HEK293T (cell line): ENCODE measurements around the gene STAT1.
A peak's percentile ranks its signal among the peaks of the same experiment; 100 is the strongest.

ENCODE experiments used
- CTCF ChIA-PET: fragments of 350-600 bp; formaldehyde crosslinking; extraction: SDS; loops from one replicate; lab custom pipeline; 2021; ENCODE audit warnings: antibody characterized with exemption, inconsistent platforms; lab: Yijun Ruan, JAX
- POLR2A ChIA-PET: fragments of 350-600 bp; formaldehyde crosslinking; extraction: SDS; loops from one replicate; lab custom pipeline; 2020; ENCODE audit warnings: antibody characterized with exemption, inconsistent platforms; lab: Yijun Ruan, JAX
- DNase-seq: peaks from one replicate; pipeline ENCODE4 v3.0.0; 2012; ENCODE audit warnings: mixed read lengths; ENCODE audit errors: extremely low spot score
- ARNT ChIP-seq: fragments of 450-650 bp; IDR thresholded peaks from 2 replicates; pipeline ENCODE4 v1.6.1; 2017; ENCODE audit warnings: mild to moderate bottlenecking
- BHLHE40 ChIP-seq: fragments of 450-650 bp; IDR thresholded peaks from 2 replicates; pipeline ENCODE4 v1.6.1; 2016; ENCODE audit warnings: mild to moderate bottlenecking, moderate library complexity, borderline replicate concordance
- CTBP1 ChIP-seq: fragments of 450-650 bp; IDR thresholded peaks from 2 replicates; pipeline ENCODE4 v1.6.1; 2016; ENCODE audit warnings: borderline replicate concordance
- ELF4 ChIP-seq: fragments of 450-650 bp; IDR thresholded peaks from 2 replicates; pipeline ENCODE4 v1.6.1; 2017; ENCODE audit warnings: antibody characterized with exemption
- FOXA1 ChIP-seq: fragments of 450-650 bp; IDR thresholded peaks from 2 replicates; pipeline ENCODE4 v1.6.1; 2016; ENCODE audit warnings: mild to moderate bottlenecking
- FOXK2 ChIP-seq: fragments of 450-650 bp; IDR thresholded peaks from 2 replicates; pipeline ENCODE4 v1.6.1; 2016; ENCODE audit warnings: mild to moderate bottlenecking
- FOXM1 ChIP-seq: fragments of 450-650 bp; IDR thresholded peaks from 2 replicates; pipeline ENCODE4 v1.6.1; 2017; ENCODE audit warnings: mild to moderate bottlenecking, borderline replicate concordance
- HDGF ChIP-seq: fragments of 450-650 bp; IDR thresholded peaks from 2 replicates; pipeline ENCODE4 v1.6.1; 2017; ENCODE audit warnings: antibody characterized with exemption, borderline replicate concordance
- L3MBTL2 ChIP-seq: fragments of 450-650 bp; conservative IDR thresholded peaks from 2 replicates; pipeline ENCODE4 v1.6.1; 2016; ENCODE audit warnings: mild to moderate bottlenecking
- LEF1 ChIP-seq: fragments of 450-650 bp; IDR thresholded peaks from 2 replicates; pipeline ENCODE4 v1.6.1; 2017; ENCODE audit warnings: mild to moderate bottlenecking, borderline replicate concordance
- NFRKB ChIP-seq: fragments of 450-650 bp; IDR thresholded peaks from 2 replicates; pipeline ENCODE4 v1.6.1; 2016; ENCODE audit warnings: mild to moderate bottlenecking, moderate library complexity
- SP1 ChIP-seq: fragments of 450-650 bp; IDR thresholded peaks from 2 replicates; pipeline ENCODE4 v1.6.1; 2017
- SUZ12 ChIP-seq: fragments of 450-650 bp; IDR thresholded peaks from 2 replicates; pipeline ENCODE4 v1.6.1; 2016; ENCODE audit warnings: mild to moderate bottlenecking
- TARDBP ChIP-seq: fragments of 450-650 bp; IDR thresholded peaks from 2 replicates; pipeline ENCODE4 v1.6.1; 2016
- ZNF384 ChIP-seq: fragments of 450-650 bp; IDR thresholded peaks from 2 replicates; pipeline ENCODE4 v1.6.1; 2016
- TF ChIP-seq, protein P1 (sequence below): fragments of 450-650 bp; IDR thresholded peaks from 2 replicates; pipeline ENCODE4 v1.6.1; 2016

Gene STAT1

DNA sequence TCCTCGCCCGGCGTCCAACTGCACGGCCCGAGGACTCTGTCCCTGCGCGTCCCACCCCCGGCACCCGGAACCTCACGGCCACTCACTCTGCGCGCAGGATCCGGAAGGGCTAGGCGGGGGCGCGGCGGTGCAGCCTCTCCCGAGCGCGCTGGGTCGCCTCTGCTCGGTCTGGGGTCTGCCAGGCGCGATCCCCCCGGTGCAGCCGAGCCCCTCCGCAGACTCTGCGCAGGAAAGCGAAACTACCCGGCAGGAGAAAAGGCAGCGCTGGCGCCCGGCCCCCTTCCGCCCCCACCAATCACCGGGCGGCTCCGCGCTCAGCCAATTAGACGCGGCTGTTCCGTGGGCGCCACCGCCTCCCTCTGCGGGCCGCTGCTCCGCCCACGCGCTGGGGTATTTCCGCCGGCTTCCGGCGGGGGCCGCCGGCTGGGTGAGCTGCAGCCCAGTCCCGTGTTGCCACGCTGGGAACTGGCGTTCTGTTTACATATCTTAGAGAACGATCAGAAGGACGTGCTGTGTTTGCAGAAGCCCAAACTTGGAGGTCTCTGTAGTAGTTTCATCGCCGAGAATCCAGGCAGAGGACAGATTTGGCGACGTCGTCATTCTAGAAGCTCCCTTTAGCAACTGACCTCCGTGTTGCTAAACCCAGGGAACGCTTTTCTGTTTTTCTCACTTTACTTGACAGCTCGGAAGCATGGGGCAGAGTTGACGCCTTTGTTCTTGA, at the start of gene STAT1:
STAT1 (minus strand) TSS at position 240 of the 721 bp plus-strand sequence. CDS start 4,168 bp downstream, outside the sequence.
- POLR2A ChIA-PET, result interaction anchor here (0.7 to 1.5 kb wide), 6 partner anchors 9 to 32 kb away, joined by 3 to 8 read pairs (median 4); no protein-coding TSS in a partner anchor
- peak; percentile 95 for DNase-seq
- CTCF ChIA-PET, result no interaction called here
- TF ChIP-seq L3MBTL2 (peak; percentile 97), ARNT (no peak), ELF4 (peak; percentile 40)

DNA sequence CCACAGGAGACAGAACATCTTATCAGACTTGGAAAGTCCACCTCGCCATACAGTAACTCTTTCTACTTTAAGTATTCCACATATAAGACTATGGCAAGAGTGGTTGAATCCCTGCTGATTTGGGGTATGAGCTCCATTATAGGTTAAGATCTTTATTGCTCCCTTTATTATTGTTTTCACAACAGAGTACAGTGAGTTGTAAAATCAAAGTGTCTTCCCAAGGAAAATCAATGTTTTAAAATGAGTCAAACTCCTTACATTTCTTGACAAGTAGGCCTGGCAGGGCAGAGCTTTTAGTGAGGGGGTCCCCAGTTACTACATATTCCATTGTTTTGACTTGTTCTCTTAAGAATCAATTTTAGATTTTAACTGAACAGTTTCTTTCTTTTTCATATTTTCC, 49.6 kb upstream of the STAT1 start:
- TF ChIP-seq TARDBP (no peak), ARNT (no peak), ZNF384 (no peak), BHLHE40 (no peak), LEF1 (no peak), NFRKB (no peak), L3MBTL2 (no peak)
- peak; percentile 28 for DNase-seq
- ChIA-PET CTCF (interaction anchor here (1.0 to 1.4 kb wide), 2 partner anchors 12 to 92 kb away, joined by 4 to 5 read pairs; no protein-coding TSS in a partner anchor), POLR2A (no interaction called here)

DNA sequence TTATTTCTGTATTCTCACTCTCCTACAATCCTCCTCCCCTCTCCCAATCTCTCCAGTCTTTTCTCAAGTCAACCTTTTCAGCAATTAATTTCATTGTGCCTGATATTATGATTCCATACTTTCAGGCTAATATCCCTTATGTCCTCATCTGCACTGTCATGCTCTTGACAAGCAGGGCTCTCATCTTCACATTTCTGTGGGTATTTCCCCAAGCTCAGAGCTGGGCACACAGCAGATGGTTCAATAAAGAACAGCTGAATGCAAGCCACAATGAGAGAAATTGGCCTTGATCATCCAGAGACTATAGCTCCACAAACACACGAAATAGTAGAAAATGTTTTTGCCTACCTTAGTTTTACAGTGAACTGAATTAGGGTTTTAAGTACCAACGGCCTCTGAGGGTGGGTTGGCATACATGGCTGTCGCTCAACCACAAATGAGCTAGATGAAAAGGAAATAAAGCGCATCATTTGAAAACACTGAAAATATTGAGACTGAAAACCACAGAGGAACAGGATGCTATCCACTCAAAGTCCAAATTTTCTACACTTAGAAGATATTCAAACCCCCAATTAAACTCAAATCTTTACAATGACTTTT, 47.5 kb upstream of the STAT1 start:
- POLR2A ChIA-PET, result no interaction called here
- CTCF ChIA-PET, result interaction anchor here (0.9 kb wide), 1 partner anchor 9 kb away, joined by 4 read pairs; no protein-coding TSS in a partner anchor
- no peak for DNase-seq
- TF ChIP-seq ARNT (no peak), ELF4 (no peak)

DNA sequence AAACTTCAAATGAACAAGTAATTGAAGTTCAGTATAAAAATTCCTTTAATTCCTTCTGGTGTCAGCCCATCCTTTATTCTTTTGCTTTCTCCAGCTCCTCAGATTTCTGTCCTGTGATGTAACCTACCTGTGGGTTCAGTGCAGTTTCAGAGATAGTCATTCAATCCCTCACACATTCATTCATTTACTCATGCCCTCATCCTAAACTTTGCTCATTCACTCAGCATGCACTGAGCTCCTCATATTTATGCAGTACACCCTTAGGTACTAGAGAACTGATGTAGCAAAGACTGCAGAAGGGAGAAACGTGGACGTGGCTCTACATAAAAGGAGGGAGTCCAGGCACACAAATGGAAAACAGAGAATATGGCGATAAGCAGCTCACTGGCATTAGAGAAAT, 45.3 kb upstream of the STAT1 start:
- CTCF ChIA-PET, result interaction anchor here (0.8 kb wide), 2 partner anchors 9 to 10 kb away, joined by 3 to 5 read pairs; no protein-coding TSS in a partner anchor
- POLR2A ChIA-PET, result no interaction called here
- TF ChIP-seq SP1 (no peak), FOXM1 (no peak), LEF1 (no peak), HDGF (no peak), L3MBTL2 (no peak), CTBP1 (no peak), ZNF384 (no peak), NFRKB (no peak), ARNT (no peak)
- DNase-seq, result no peak

DNA sequence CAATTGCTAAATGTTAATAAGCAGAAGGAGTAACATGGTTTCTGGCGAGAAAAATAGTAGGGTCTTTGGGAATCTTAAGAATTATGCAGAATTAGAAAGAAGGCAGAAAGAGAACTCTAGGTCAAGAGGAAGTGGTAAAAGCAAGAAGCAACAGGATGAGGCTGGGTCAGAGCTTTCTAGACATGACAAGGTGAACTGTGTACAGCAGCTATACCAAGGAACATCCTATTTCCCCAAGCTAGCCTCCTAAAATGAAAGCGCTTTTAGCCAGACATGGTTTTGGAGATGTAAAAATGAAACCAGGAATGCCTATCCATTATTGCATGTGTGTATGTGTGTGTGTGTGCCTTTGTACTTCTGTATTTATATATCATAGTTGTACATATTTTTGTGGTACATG, 42.3 kb upstream of the STAT1 start:
- no peak for DNase-seq
- ChIA-PET POLR2A (no interaction called here), CTCF (no interaction called here)
- TF ChIP-seq ARNT, result no peak
- no peak for TF ChIP-seq FOXM1
- TF ChIP-seq SUZ12, result no peak
- no peak for TF ChIP-seq LEF1
- TF ChIP-seq SP1, result no peak
- no peak for TF ChIP-seq FOXK2
- TF ChIP-seq NFRKB, result no peak
- TF ChIP-seq, protein P1, sequence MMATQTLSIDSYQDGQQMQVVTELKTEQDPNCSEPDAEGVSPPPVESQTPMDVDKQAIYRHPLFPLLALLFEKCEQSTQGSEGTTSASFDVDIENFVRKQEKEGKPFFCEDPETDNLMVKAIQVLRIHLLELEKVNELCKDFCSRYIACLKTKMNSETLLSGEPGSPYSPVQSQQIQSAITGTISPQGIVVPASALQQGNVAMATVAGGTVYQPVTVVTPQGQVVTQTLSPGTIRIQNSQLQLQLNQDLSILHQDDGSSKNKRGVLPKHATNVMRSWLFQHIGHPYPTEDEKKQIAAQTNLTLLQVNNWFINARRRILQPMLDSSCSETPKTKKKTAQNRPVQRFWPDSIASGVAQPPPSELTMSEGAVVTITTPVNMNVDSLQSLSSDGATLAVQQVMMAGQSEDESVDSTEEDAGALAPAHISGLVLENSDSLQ, result no peak
- no peak for TF ChIP-seq L3MBTL2
- TF ChIP-seq ELF4, result no peak
- no peak for TF ChIP-seq HDGF
- TF ChIP-seq CTBP1, result no peak
- TF ChIP-seq BHLHE40, result no peak
- TF ChIP-seq FOXA1, result no peak
- no peak for TF ChIP-seq ZNF384
- TF ChIP-seq TARDBP, result no peak

DNA sequence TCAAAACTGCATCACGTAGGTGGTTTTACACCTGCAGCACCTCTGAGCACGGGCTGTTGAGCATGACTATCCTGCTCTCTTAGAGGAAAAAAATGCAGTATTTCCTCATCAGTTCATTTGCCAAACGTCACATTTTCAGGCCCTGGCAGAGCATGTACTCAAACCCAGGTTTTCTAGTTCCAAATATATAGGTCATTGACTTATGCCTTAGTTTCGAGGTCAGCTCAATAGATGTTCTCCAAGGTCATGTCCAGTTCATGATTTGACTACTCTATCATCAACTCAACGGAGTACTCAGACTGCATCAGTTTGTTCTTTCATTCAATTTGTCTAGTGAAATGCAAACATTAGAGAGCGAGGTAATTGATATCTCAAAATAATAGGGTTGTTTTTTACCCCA, 39.3 kb upstream of the STAT1 start:
- POLR2A ChIA-PET, result interaction anchor here (1.3 kb wide), 1 partner anchor 113 kb away, joined by 3 read pairs; no protein-coding TSS in a partner anchor
- no peak for DNase-seq
- TF ChIP-seq ZNF384 (no peak), SUZ12 (no peak), SP1 (no peak), ARNT (no peak), ELF4 (no peak), TARDBP (no peak), CTBP1 (no peak), FOXA1 (no peak), HDGF (no peak), NFRKB (no peak), L3MBTL2 (no peak), BHLHE40 (no peak), LEF1 (no peak), FOXK2 (no peak), FOXM1 (no peak)
- TF ChIP-seq, protein P1, result no peak
- CTCF ChIA-PET, result interaction anchor here (0.5 to 5.9 kb wide), 12 partner anchors 9 to 448 kb away, joined by 3 to 80 read pairs (median 7); partner anchors contain the start of gene STAT4
